Measurements from ENCODE around the gene SEC24B.

Gene SEC24B

DNA sequence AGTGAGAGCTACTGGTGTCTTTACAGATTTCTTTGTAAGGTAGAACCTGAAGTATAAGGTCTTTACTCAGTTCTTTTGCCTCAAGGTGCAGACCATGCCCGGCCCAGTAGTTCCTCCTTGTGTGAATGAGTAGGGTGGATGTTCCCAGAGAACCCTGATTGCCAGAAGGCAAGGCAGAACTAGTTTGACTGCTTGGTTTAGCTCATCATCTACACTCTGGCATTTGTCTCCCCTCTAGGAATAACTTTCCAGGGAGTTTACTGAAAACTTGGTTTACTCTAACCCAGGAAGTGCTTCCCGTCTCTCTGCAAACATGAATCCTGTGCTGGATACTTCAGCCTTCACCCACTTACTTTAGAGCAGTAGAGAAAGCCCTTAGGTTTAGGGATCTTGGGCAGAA is 155.5 kb downstream of the SEC24B start:
- no peak for DNase-seq

DNA sequence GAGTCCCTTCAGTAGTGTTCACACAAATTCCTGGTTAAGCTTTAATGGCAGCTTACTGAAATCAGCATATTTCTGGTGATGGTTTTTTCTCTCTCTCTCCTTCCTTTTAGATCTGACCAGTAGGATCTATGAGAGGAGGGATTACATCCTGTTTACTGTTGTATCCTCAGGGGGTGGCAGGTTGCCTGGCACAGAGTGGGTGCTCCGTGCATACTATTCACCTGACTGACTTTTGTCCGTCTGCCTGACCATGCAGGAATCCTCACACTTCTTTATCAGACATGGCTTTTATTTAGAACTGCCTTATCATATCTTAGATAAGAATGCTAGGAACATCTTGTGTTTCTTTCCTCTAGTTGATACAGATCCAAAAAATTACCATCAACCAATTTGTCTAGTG is 156.0 kb downstream of the SEC24B start:
- no peak for DNase-seq
